Trophoblast cell (in vitro differentiated cells and primary cell): ENCODE data around the gene XNDC1N.

ENCODE experiments used
- DNase-seq, 2 donors: peaks; one replicate each; pipeline ENCODE4 v3.0.0-alpha.2; 2016
- H2AFZ ChIP-seq: 2 replicates; pipeline ENCODE4 v1.6.1; 2013; ENCODE audit warnings: low read length, moderate library complexity, mild to moderate bottlenecking; ENCODE audit not compliant: insufficient read depth, poor library complexity
- H2AK5ac ChIP-seq: 2 replicates; pipeline ENCODE4 v1.6.1; 2013; ENCODE audit warnings: mild to moderate bottlenecking, low read length
- H2BK120ac ChIP-seq: 2 replicates; pipeline ENCODE4 v1.6.1; 2013; ENCODE audit warnings: low read length, mild to moderate bottlenecking, moderate library complexity; ENCODE audit not compliant: insufficient read depth, poor library complexity
- H2BK12ac ChIP-seq: 2 replicates; pipeline ENCODE4 v1.6.1; 2013; ENCODE audit warnings: mild to moderate bottlenecking, low read length, moderate library complexity
- H2BK5ac ChIP-seq: 2 replicates; pipeline ENCODE4 v1.6.1; 2013; ENCODE audit warnings: low read length, low read depth, moderate library complexity, mild to moderate bottlenecking; ENCODE audit not compliant: poor library complexity
- H3K14ac ChIP-seq: 2 replicates; pipeline ENCODE4 v1.6.1; 2013; ENCODE audit warnings: mild to moderate bottlenecking, low read length
- H3K18ac ChIP-seq: 2 replicates; pipeline ENCODE4 v1.6.1; 2013; ENCODE audit warnings: mild to moderate bottlenecking, low read length
- H3K23ac ChIP-seq: 2 replicates; pipeline ENCODE4 v1.6.1; 2013; ENCODE audit warnings: low read length
- H3K27ac ChIP-seq: 2 replicates; pipeline ENCODE4 v1.5.1; 2013; ENCODE audit warnings: low read depth, mild to moderate bottlenecking, inconsistent platforms, low read length, moderate library complexity
- H3K27me3 ChIP-seq: 2 replicates; pipeline ENCODE4 v1.6.1; 2013; ENCODE audit warnings: inconsistent platforms, mild to moderate bottlenecking, low read length, moderate library complexity; ENCODE audit not compliant: insufficient read depth
- H3K36me3 ChIP-seq, 2 experiments: 1 replicate in 1 of 2; 2 replicates in 1 of 2; pipeline ENCODE4 v1.6.1; 2013; ENCODE audit warnings: low read length in 2 of 2, mild to moderate bottlenecking in 2 of 2, moderate library complexity in 1 of 2; ENCODE audit not compliant: insufficient read depth in 2 of 2, control insufficient read depth in 1 of 2
- H3K4ac ChIP-seq: 2 replicates; pipeline ENCODE4 v1.6.1; 2013; ENCODE audit warnings: low read depth, mild to moderate bottlenecking, low read length, moderate library complexity
- H3K4me1 ChIP-seq, 2 experiments: 1 replicate in 1 of 2; 2 replicates in 1 of 2; pipeline ENCODE4 v1.6.1; 2013; ENCODE audit warnings: low read length in 2 of 2, mild to moderate bottlenecking in 2 of 2, moderate library complexity in 1 of 2; ENCODE audit not compliant: insufficient read depth in 2 of 2, control insufficient read depth in 1 of 2
- H3K4me2 ChIP-seq: 2 replicates; pipeline ENCODE4 v1.6.1; 2013; ENCODE audit warnings: inconsistent platforms, mild to moderate bottlenecking, low read length, moderate library complexity
- H3K4me3 ChIP-seq: 2 replicates; pipeline ENCODE4 v1.5.1; 2013; ENCODE audit warnings: mild to moderate bottlenecking, low read depth, low read length, inconsistent platforms
- H3K79me1 ChIP-seq: one replicate; pipeline ENCODE4 v1.6.1; 2013; ENCODE audit warnings: low read length
- H3K79me2 ChIP-seq: 2 replicates; pipeline ENCODE4 v1.6.1; 2013; ENCODE audit warnings: low read length, mild to moderate bottlenecking; ENCODE audit not compliant: control insufficient read depth, insufficient read depth, poor library complexity
- H3K9ac ChIP-seq: 2 replicates; pipeline ENCODE4 v1.6.1; 2013; ENCODE audit warnings: mild to moderate bottlenecking, low read length
- H3K9me3 ChIP-seq: 2 replicates; pipeline ENCODE4 v1.6.1; 2013; ENCODE audit warnings: low read depth, mild to moderate bottlenecking, control low read depth, inconsistent platforms, low read length; ENCODE audit not compliant: insufficient read depth
- H4K12ac ChIP-seq: 2 replicates; pipeline ENCODE4 v1.6.1; 2013; ENCODE audit warnings: low read depth, mild to moderate bottlenecking, low read length, moderate library complexity
- H4K8ac ChIP-seq: 2 replicates; pipeline ENCODE4 v1.6.1; 2013; ENCODE audit warnings: low read depth, mild to moderate bottlenecking, low read length, moderate library complexity
- H4K91ac ChIP-seq: one replicate; pipeline ENCODE4 v1.6.1; 2013; ENCODE audit warnings: low read depth, mild to moderate bottlenecking, low read length, moderate library complexity
- WGBS: extraction: QIAGEN DNeasy Blood & Tissue Kit; methylation state at CpG from one replicate; pipeline ENCODE4 v1.1.7; 2013; ENCODE audit warnings: missing lambda C conversion rate; ENCODE audit not compliant: insufficient read length, insufficient coverage; ENCODE audit errors: extremely low coverage; 5-methylcytosine and 5-hydroxymethylcytosine counted together

XNDC1N gene

DNA sequence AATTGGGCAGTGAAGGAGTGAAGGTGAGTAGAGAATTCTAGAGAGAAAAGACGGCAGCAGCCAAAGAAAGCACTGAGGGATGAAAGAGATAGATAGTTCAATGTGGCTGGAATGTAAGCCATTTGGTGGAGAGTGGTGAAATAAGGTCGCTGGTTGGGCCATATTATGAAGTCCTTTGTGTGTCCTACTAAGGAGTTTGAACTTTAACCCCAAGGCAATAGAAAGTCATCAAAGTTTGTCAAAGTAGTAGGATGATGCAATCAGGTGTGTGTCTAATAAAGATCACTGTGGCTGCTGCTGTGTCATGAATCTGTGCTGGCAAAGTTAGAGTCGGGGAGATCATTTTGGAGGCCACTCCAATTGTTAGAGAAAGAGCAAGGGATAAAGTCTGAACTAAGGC is 19.1 kb upstream of the XNDC1N start:
- no peak overlapping the region for H2BK120ac ChIP-seq
- H2AFZ ChIP-seq, result no peak overlapping the region
- no CpG with 5 or more reads among the region's 3 CpGs for WGBS
- H2BK5ac ChIP-seq, result no peak overlapping the region
- no peak overlapping the region for H3K27ac ChIP-seq
- peaks cover 9 to 19% of the 10 kb centered on the region in 2 experiments for H3K4me1 ChIP-seq
- no peak overlapping the region for H2AK5ac ChIP-seq
- H3K9me3 ChIP-seq, result no peaks in the 10 kb centered on the region
- no peak overlapping the region for H3K4me3 ChIP-seq
- no peak overlapping the region for H3K4me2 ChIP-seq
- peaks cover 5% of the 10 kb centered on the region for H3K79me1 ChIP-seq
- no peak overlapping the region for H3K4ac ChIP-seq
- H4K12ac ChIP-seq, result no peak overlapping the region
- H3K14ac ChIP-seq, result no peak overlapping the region
- H3K9ac ChIP-seq, result no peak overlapping the region
- no peak overlapping the region for H3K23ac ChIP-seq
- H4K91ac ChIP-seq, result no peak overlapping the region
- no peaks in the 10 kb centered on the region for H3K79me2 ChIP-seq
- no peaks in the 10 kb centered on the region for H3K27me3 ChIP-seq
- H4K8ac ChIP-seq, result no peak overlapping the region
- H3K36me3 ChIP-seq, result no peaks in the 10 kb centered on the region
- DNase-seq, result peak in 1 of 2 donors; percentile 67
- no peak overlapping the region for H2BK12ac ChIP-seq
- H3K18ac ChIP-seq, result no peak overlapping the region

DNA sequence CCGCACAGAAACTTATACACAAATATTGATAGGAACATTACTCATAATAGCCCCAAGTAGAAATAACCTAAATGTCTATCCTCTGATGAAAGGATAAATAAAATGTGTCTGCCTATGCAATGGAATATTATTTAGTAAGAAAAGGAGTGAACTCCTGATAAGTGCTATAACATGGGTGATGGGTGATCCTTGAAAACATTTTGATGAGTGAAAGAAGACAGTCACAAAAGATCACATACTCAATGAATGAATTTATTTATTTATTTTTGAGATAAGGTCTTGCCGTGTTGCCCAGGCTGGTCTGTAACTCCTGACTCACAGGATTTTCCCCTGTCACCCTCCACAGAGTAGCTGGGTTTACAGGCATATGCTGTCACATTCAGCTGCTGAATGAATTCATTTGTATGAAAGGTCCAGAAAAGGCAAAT is 17.8 kb upstream of the XNDC1N start:
- Histone ChIP-seq H3K79me2 (no peaks in the 10 kb centered on the region), H4K91ac (no peak overlapping the region), H2BK120ac (no peak overlapping the region), H3K9ac (no peak overlapping the region), H3K27me3 (no peaks in the 10 kb centered on the region), H3K36me3 (no peaks in the 10 kb centered on the region), H3K4ac (no peak overlapping the region), H3K4me1 (peaks cover 9 to 19% of the 10 kb centered on the region in 2 experiments), H3K4me2 (no peak overlapping the region), H2BK12ac (no peak overlapping the region), H3K27ac (no peak overlapping the region), H4K8ac (no peak overlapping the region), H2BK5ac (no peak overlapping the region), H3K4me3 (no peak overlapping the region), H4K12ac (no peak overlapping the region), H3K9me3 (no peaks in the 10 kb centered on the region), H3K23ac (no peak overlapping the region), H2AFZ (no peak overlapping the region), H3K79me1 (peaks cover 5% of the 10 kb centered on the region), H3K18ac (no peak overlapping the region), H2AK5ac (no peak overlapping the region), H3K14ac (no peak overlapping the region)
- peak; percentile 22 to 66 for DNase-seq
- WGBS, result no CpG with 5 or more reads among the region's 2 CpGs

DNA sequence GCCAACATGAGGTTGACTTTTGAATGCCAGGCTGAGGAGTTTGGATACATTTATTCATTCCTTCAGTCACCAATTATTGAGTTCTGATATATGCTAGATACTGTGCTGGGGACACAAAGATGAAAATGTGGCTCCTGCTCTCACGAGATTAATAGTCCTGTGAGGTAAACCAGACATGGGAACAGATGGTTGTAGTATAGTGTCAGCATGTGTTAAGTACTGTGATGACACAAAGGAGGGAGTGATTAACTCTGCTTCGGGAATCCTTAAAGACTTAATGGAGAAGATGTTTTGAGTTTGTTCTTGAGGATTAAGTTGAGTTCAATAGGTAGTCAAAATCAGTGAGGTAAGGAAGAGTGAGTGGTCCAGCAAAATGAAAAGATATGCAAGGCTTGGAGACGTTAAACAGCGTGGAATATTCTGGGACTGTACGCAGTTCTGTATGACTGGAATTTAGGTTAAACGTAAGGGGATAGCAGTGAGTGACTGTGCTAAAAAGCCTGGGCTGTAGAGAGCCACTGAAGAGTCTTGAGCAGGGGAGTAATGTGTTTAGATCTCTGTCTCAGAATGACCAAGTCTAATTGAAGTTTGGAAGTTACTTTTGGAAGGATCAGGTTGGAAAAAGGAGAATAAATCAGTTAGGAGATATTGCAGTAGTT is 12.3 kb upstream of the XNDC1N start:
- peaks cover 3% of the 10 kb centered on the region for H3K79me1 ChIP-seq
- H3K4ac ChIP-seq, result no peak overlapping the region
- no peak overlapping the region for H4K12ac ChIP-seq
- no peak overlapping the region for H4K8ac ChIP-seq
- peak overlapping the region; percentile 49 for H2BK120ac ChIP-seq
- peak; percentile 58 to 74 for DNase-seq
- H3K36me3 ChIP-seq, result peaks cover 0 to 2% of the 10 kb centered on the region in 2 experiments
- no peak overlapping the region for H3K4me3 ChIP-seq
- H3K9ac ChIP-seq, result no peak overlapping the region
- H3K23ac ChIP-seq, result no peak overlapping the region
- no peaks in the 10 kb centered on the region for H3K27me3 ChIP-seq
- peak overlapping the region; percentile 13 for H3K27ac ChIP-seq
- H2AK5ac ChIP-seq, result no peak overlapping the region
- H4K91ac ChIP-seq, result no peak overlapping the region
- peaks cover 2 to 6% of the 10 kb centered on the region in 2 experiments for H3K4me1 ChIP-seq
- H3K18ac ChIP-seq, result no peak overlapping the region
- no peak overlapping the region for H2AFZ ChIP-seq
- WGBS, result no CpG with 5 or more reads among the region's 6 CpGs
- H3K14ac ChIP-seq, result no peak overlapping the region
- H3K4me2 ChIP-seq, result no peak overlapping the region
- H3K79me2 ChIP-seq, result no peaks in the 10 kb centered on the region
- no peaks in the 10 kb centered on the region for H3K9me3 ChIP-seq
- no peak overlapping the region for H2BK12ac ChIP-seq
- no peak overlapping the region for H2BK5ac ChIP-seq

DNA sequence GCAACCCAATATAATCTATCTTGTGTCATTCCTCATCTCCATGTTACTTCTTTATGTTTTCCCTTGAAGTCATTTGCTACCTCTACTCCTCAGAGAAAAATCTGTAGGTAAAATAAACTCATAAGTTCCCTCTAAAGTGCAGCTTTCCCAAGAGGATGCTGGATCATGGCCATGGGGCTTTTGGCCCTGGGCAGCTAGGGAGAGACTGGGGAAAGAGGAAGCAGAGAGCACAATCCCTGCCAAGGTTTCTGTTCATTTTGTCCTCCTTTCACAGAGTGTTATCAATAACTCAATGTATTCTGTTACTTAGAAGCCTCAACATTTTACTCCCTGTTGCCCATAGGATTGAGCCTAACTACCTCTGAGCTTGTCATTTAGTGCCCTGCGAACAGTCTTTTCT is 9.4 kb upstream of the XNDC1N start:
- Histone ChIP-seq H2AFZ (no peak overlapping the region), H3K18ac (no peak overlapping the region), H3K27me3 (no peaks in the 10 kb centered on the region), H2BK120ac (no peak overlapping the region), H4K12ac (no peak overlapping the region), H4K8ac (no peak overlapping the region), H3K79me2 (peaks cover under 1% of the 10 kb centered on the region), H2BK5ac (no peak overlapping the region), H2AK5ac (no peak overlapping the region), H4K91ac (no peak overlapping the region), H3K79me1 (no peaks in the 10 kb centered on the region), H3K4ac (no peak overlapping the region), H3K36me3 (peaks cover 0 to 2% of the 10 kb centered on the region in 2 experiments), H3K23ac (no peak overlapping the region), H2BK12ac (no peak overlapping the region), H3K4me2 (no peak overlapping the region), H3K4me1 (peaks cover 0 to 2% of the 10 kb centered on the region in 2 experiments), H3K4me3 (no peak overlapping the region), H3K9me3 (no peaks in the 10 kb centered on the region), H3K14ac (no peak overlapping the region), H3K27ac (no peak overlapping the region), H3K9ac (no peak overlapping the region)
- WGBS, result no CpG with 5 or more reads among the region's 1 CpG
- DNase-seq, result no peak
